Skeletal muscle satellite cell (primary cell): ENCODE measurements around the gene PARP12. TPM values are rescaled to one million over a fixed set of nuclear protein-coding genes. Genes with fewer than 3 reads are reported as not detected.
"Not testable (repeated sequence)": the region's sequence is repeated elsewhere in the genome, so short reads cannot be mapped to it uniquely, and the experiment has no call there.

Source experiments
- H3K27me3 ChIP-seq: 2 replicates; pipeline ENCODE4 v1.7.0; 2013; ENCODE audit warnings: low read length; ENCODE audit not compliant: control insufficient read depth, insufficient read depth
- H3K36me3 ChIP-seq: 2 replicates; pipeline ENCODE4 v1.7.0; 2013; ENCODE audit warnings: mild to moderate bottlenecking, control low read depth, low read length; ENCODE audit not compliant: insufficient read depth
- H3K4me1 ChIP-seq: 2 replicates; pipeline ENCODE4 v1.7.0; 2013; ENCODE audit warnings: low read length; ENCODE audit not compliant: control insufficient read depth, insufficient read depth
- H3K4me2 ChIP-seq: 2 replicates; pipeline ENCODE4 v1.7.0; 2013; ENCODE audit warnings: mild to moderate bottlenecking, low read length
- H3K4me3 ChIP-seq: 2 replicates; pipeline ENCODE4 v1.7.0; 2013; ENCODE audit warnings: low read length
- H3K9ac ChIP-seq: 2 replicates; pipeline ENCODE4 v1.7.0; 2013; ENCODE audit warnings: mild to moderate bottlenecking, low read depth, low read length, moderate library complexity
- H3K9me3 ChIP-seq: replicated peaks from 2 replicates; pipeline ENCODE4 v1.7.0; 2013; ENCODE audit warnings: mild to moderate bottlenecking, control low read depth, low read length
- total RNA-seq: library from RNA; depleted of rRNA; stranded (reverse); fragments of >200 nt; gene quantifications from 2 replicates; pipeline ENCODE4 v1.2.3, GENCODE V29; 2012; rRNA removed

Gene PARP12
- total RNA-seq: 8.3 and 11.2 TPM in 2 replicates

- H3K4me1 ChIP-seq: peaks cover 27% of the 10 kb centered on the region
- peaks cover 9% of the 10 kb centered on the region for H3K9me3 ChIP-seq
- H3K9ac ChIP-seq: peak within 1 kb of the TSS; percentile 84
- peak within 1 kb of the TSS; percentile 89 for H3K4me3 ChIP-seq
- H3K4me2 ChIP-seq: peak within 1 kb of the TSS; percentile 84
- no peaks in the 10 kb centered on the region for H3K36me3 ChIP-seq
- no peaks in the 10 kb centered on the region for H3K27me3 ChIP-seq
Measured at GRCh38 chr7:140062528-140063299, at the start of gene PARP12. PARP12 (minus strand) TSS chr7:140062951; CDS start chr7:140062847, 104 bp downstream.

GRCh38 chr7:140108777-140109176 is 46.0 kb upstream of the PARP12 start:
- not testable (repeated sequence) for H3K9me3 ChIP-seq, H3K4me2 ChIP-seq, H3K4me3 ChIP-seq, H3K36me3 ChIP-seq, H3K4me1 ChIP-seq, H3K9ac ChIP-seq, H3K27me3 ChIP-seq

GRCh38 chr7:140096459-140096858 is 33.7 kb upstream of the PARP12 start:
- Histone ChIP-seq H3K9me3 (no peaks in the 10 kb centered on the region), H3K4me1 (no peaks in the 10 kb centered on the region), H3K9ac (no peak overlapping the region), H3K36me3 (peaks cover 22% of the 10 kb centered on the region), H3K4me3 (no peak overlapping the region), H3K27me3 (no peaks in the 10 kb centered on the region), H3K4me2 (no peak overlapping the region)

GRCh38 chr7:140093375-140093774 is 30.6 kb upstream of the PARP12 start:
- Histone ChIP-seq H3K4me2 (no peak overlapping the region), H3K9ac (no peak overlapping the region), H3K4me3 (no peak overlapping the region), H3K36me3 (peaks cover 24% of the 10 kb centered on the region), H3K4me1 (no peaks in the 10 kb centered on the region), H3K9me3 (no peaks in the 10 kb centered on the region), H3K27me3 (no peaks in the 10 kb centered on the region)

GRCh38 chr7:140085447-140085846 is 22.7 kb upstream of the PARP12 start:
- Histone ChIP-seq H3K36me3 (no peaks in the 10 kb centered on the region), H3K4me1 (no peaks in the 10 kb centered on the region), H3K9ac (no peak overlapping the region), H3K27me3 (peaks cover 9% of the 10 kb centered on the region), H3K4me3 (no peak overlapping the region), H3K4me2 (no peak overlapping the region), H3K9me3 (no peaks in the 10 kb centered on the region)

- Histone ChIP-seq H3K9me3 (no peaks in the 10 kb centered on the region), H3K36me3 (no peaks in the 10 kb centered on the region), H3K4me2 (no peak overlapping the region), H3K27me3 (peaks cover 13% of the 10 kb centered on the region), H3K4me1 (no peaks in the 10 kb centered on the region), H3K9ac (no peak overlapping the region), H3K4me3 (no peak overlapping the region)
Measured at GRCh38 chr7:140084972-140085371, 22.2 kb upstream of the PARP12 start.

- Histone ChIP-seq H3K27me3 (peaks cover 20% of the 10 kb centered on the region), H3K4me3 (no peak overlapping the region), H3K9ac (no peak overlapping the region), H3K9me3 (no peaks in the 10 kb centered on the region), H3K36me3 (no peaks in the 10 kb centered on the region), H3K4me2 (no peak overlapping the region), H3K4me1 (peaks cover 3% of the 10 kb centered on the region)
Measured at GRCh38 chr7:140084142-140084655, 21.4 kb upstream of the PARP12 start.

- peaks cover 20% of the 10 kb centered on the region for H3K27me3 ChIP-seq
- no peak overlapping the region for H3K4me3 ChIP-seq
- no peaks in the 10 kb centered on the region for H3K36me3 ChIP-seq
- H3K4me2 ChIP-seq: no peak overlapping the region
- no peaks in the 10 kb centered on the region for H3K9me3 ChIP-seq
- peaks cover 7% of the 10 kb centered on the region for H3K4me1 ChIP-seq
- H3K9ac ChIP-seq: no peak overlapping the region
Measured at GRCh38 chr7:140082770-140083169, 20.0 kb upstream of the PARP12 start.

GRCh38 chr7:140081774-140082425 is 19.1 kb upstream of the PARP12 start:
- Histone ChIP-seq H3K9ac (no peak overlapping the region), H3K4me1 (peaks cover 7% of the 10 kb centered on the region), H3K27me3 (peaks cover 20% of the 10 kb centered on the region), H3K4me2 (no peak overlapping the region), H3K9me3 (no peaks in the 10 kb centered on the region), H3K36me3 (no peaks in the 10 kb centered on the region), H3K4me3 (no peak overlapping the region)

GRCh38 chr7:140080919-140081318 is 18.2 kb upstream of the PARP12 start:
- no peak overlapping the region for H3K9ac ChIP-seq
- H3K9me3 ChIP-seq: no peaks in the 10 kb centered on the region
- no peak overlapping the region for H3K4me3 ChIP-seq
- no peaks in the 10 kb centered on the region for H3K36me3 ChIP-seq
- no peak overlapping the region for H3K4me2 ChIP-seq
- H3K4me1 ChIP-seq: peaks cover 7% of the 10 kb centered on the region
- H3K27me3 ChIP-seq: peaks cover 23% of the 10 kb centered on the region

GRCh38 chr7:140079121-140079536 is 16.4 kb upstream of the PARP12 start:
- no peak overlapping the region for H3K9ac ChIP-seq
- H3K4me1 ChIP-seq: peaks cover 7% of the 10 kb centered on the region
- H3K4me3 ChIP-seq: no peak overlapping the region
- peaks cover 29% of the 10 kb centered on the region for H3K27me3 ChIP-seq
- H3K36me3 ChIP-seq: no peaks in the 10 kb centered on the region
- no peaks in the 10 kb centered on the region for H3K9me3 ChIP-seq
- H3K4me2 ChIP-seq: no peak overlapping the region
